HCT116 (cell line): ENCODE measurements around the gene SNTG2.

Experiments used
- CTCF ChIP-seq, 3 experiments: fragments of 200-600 bp in 1 of 3; sonication (generic) in 1 of 3; IDR thresholded peaks in 2 of 3; conservative IDR thresholded peaks in 1 of 3; 2 replicates each; pipeline ENCODE4 v1.5.1; 2012 to 2017; ENCODE audit warnings: low read depth in 2 of 3, low read length in 2 of 3, antibody characterized with exemption in 1 of 3, borderline replicate concordance in 1 of 3, control low read depth in 1 of 3, mild to moderate bottlenecking in 1 of 3, mixed read lengths in 1 of 3, mixed run types in 1 of 3, moderate library complexity in 1 of 3; ENCODE audit not compliant: insufficient read depth in 1 of 3
- POLR2A ChIP-seq: IDR thresholded peaks from 2 replicates; pipeline ENCODE4 v1.7.0; 2011; ENCODE audit warnings: borderline replicate concordance; ENCODE audit not compliant: insufficient read depth, insufficient read length; ENCODE audit errors: extremely low read depth

GRCh38 chr2:1088940-1089339, 138.3 kb downstream of the SNTG2 start:
- TF ChIP-seq CTCF (IDR thresholded peaks at IDR 0.05 in 2 of 3, conservative IDR thresholded peaks at IDR 0.05 in 1 of 3; ENCODE audit: borderline replicate concordance in 1 of 3, insufficient read depth in 1 of 3, low read depth in 2 of 3, low read length in 2 of 3), result no peak
- no peak for TF ChIP-seq POLR2A
